Measurements from ENCODE around the gene SAMD8.
A peak's percentile ranks its signal among the peaks of the same experiment; 100 is the strongest.
"Not testable (repeated sequence)": the region's sequence is repeated elsewhere in the genome, so short reads cannot be mapped to it uniquely, and the experiment has no call there.

The SAMD8 gene

DNA sequence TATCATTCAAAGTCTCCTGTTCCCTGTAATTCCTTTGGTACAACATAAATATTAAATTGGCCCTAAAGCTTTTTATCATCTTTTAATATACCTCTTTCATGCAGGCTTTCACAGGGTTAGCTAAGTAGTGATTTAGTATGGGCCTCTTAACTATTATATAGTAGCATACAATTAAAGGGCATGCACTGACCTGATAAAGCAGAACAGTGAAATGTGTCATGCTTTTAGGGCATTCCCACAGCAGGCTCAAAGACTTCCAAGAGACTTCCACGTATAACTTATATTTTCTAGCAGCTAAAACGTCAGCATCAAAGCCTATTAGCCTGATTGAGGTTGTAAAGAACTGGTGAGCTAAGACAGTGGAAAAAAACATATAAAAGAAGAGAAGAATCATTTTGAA, 35.3 kb downstream of the SAMD8 start:
- DNase-seq = no peak

- DNase-seq = no peak
Measured at GRCh38 chr10:75150656-75151055, 39.2 kb downstream of the SAMD8 start.

DNA sequence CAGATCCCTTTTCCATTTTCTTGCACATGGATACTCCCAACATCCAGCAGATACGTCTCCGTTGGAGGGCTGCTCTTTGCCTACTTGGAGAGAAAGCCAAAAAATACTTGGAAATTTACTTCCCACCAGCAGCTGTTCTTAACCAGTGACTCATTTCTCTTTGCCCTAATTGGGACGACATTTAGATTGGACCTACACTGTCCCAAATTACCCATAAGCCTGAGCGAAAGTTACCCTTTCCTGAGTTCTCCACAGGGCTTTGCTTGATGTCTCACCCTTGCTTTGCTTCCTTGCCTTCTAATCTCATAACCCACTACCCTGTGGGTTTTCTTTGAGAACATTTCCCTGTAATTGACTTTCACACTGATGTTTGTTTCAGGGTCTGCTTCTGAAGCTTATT, 48.1 kb downstream of the SAMD8 start:
- DNase-seq = no peak

GRCh38 chr10:75165684-75166622, 54.5 kb downstream of the SAMD8 start:
- DNase-seq = peak; percentile 71

- DNase-seq = no peak
Measured at GRCh38 chr10:75166623-75166972, 55.1 kb downstream of the SAMD8 start.

- DNase-seq = no peak
Measured at GRCh38 chr10:75168275-75168674, 56.8 kb downstream of the SAMD8 start.

- DNase-seq = no peak
Measured at GRCh38 chr10:75170215-75170614, 58.8 kb downstream of the SAMD8 start.

- no peak for DNase-seq
Measured at GRCh38 chr10:75175046-75175445, 63.6 kb downstream of the SAMD8 start.

- DNase-seq = no peak
Measured at GRCh38 chr10:75176046-75176445, 64.6 kb downstream of the SAMD8 start.

DNA sequence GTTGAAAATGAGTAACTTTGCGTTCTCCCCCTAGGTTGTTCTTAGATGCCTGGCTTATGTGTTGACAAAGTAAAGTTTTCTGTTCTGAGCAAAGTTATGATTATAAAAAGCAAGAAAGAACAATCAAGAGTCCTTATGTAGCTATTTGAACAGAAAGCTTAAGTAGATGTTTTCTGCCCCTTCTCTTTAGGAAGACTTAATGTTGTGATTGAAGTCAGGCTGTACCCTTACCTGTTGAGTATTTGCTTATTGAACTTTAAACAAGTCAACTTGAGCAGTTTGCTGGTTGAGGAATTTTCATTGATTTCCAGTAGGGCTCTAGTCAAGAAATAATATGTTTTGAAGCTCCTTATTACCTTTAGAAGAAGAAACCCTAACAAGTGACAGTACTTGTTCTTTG, 65.3 kb downstream of the SAMD8 start:
- DNase-seq = no peak

DNA sequence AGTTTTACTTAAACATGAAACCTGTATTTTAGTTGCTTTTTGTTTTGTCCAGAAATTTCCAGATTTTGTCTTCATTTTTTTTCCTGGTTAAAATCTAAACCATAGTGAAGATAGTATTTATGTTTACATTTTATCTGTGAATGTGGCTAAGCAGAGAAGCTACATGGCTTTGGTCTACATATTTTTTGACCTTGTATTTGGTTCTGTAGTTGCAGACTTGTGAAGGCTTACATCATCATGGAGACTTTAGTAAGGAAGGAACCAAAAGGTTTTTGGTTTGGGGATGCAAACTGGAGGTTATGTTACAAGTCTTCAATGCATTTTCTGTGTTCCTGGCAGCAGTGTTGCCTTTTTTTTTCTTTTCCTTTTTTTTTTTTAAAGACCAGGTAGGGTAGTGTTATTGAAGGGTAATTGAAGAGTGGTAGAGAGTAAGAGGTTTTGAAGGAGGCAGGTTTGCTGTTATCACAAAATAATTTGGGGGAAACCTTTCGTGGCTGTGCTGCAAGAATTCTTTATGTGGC, 68.3 kb downstream of the SAMD8 start:
- no peak for DNase-seq

DNA sequence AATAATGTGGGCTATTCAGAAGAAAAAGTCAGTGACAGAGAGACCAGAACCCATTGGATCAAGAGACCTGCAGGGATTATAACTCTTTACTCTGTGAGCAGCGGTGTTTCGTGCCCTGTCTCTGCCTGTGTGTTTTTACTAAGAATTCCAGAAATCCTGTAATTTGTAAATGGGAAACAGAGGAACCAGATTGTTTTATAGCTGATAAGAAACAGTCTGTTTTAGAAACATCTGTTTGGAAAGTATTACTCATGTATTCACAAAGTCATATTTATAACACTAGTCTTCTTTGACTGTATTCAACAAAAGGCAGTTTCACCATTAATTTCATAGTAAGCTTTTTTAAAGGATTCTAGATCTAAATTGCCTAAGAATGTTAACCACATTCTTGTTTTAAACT, 69.1 kb downstream of the SAMD8 start:
- DNase-seq = no peak

DNA sequence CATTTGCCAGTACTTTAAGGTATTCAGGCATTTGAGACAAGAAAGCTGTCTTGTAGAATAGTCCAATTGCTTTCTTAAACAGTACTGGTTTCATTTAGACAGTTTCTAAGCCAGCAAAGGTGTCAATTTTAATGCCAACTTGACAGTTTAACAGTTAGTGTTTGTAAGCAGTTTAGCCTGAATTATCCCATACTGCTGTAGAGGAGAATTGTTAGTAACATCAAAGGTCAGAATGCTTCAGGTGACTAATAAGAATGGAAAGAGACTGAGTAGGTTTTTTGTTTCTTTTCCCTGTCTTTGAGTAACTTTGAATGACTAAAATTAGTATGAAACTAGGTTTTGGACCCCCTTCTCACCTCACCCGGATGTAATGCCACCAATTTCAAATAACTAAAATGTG, 69.6 kb downstream of the SAMD8 start:
- no peak for DNase-seq

- no peak for DNase-seq
Measured at GRCh38 chr10:75186310-75186709, 74.9 kb downstream of the SAMD8 start.

DNA sequence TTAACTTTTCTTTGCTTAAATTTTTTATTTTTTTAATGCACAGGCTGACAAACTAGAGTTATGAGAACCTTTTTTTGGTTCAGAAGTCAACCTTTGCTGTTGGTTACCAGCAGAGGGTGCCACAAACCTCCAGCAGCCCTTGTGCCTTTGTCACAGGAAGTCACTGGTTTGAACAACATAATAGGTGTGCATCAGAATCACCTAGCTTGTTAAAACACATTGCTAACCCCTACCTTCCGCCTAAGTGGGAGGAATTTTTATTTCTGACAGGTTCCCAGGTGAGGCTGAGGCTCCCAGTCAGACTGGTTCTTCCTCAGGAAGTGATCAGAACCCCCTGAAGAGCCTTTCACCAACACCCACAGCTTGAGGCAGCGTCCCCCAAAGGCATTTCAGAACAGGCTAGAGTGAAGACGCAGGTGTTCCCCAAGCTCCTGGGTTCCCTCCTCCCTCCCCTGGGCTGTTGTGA, 76.5 kb downstream of the SAMD8 start:
- peak; percentile 85 for DNase-seq

GRCh38 chr10:75188522-75188921, 77.1 kb downstream of the SAMD8 start:
- DNase-seq = not testable (repeated sequence)

DNA sequence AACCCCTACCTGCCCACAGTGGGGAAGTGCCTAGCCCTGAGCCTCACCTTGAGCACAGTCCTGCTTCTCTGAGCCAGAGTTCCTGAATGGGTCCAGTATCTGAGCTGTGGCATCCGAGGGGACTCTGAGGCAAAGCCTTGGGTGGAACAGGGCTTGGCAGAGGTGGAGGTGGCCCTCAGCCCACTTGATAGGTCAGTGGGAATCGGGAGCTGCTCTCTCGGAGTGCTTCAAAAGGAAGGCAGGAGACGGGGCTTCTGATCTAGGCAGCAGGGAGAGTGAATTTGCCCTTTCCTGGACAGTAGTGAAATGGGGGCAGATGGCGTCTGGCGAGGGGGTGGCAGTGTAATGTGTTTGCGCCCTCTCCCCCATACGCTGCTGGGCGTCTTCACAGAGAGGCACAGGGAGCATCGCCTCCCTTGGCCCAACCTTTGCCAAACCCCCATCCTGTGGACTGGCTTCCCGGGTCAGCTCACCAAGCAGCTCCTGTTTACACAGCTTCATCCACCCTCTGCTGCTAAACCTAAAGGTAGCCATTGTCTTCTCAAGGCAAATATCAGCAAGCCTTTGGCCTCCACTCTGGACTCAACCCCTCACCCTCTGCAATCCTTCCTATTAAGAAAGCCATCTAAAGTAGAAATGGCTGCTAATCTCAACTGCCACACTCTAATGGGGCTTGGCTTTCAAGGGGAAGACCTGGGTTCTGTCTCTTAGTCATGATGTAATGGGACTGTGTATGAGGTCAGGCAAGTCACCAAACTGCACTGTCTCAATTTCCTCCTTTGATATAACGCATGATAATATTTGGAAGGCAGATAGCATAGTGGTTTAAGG, 78.0 kb downstream of the SAMD8 start:
- peak; percentile 40 for DNase-seq

GRCh38 chr10:75191821-75192568, 80.5 kb downstream of the SAMD8 start:
- DNase-seq = no peak

- not testable (repeated sequence) for DNase-seq
Measured at GRCh38 chr10:75194625-75195024, 83.2 kb downstream of the SAMD8 start.

GRCh38 chr10:75195035-75195763, 83.7 kb downstream of the SAMD8 start:
- no peak for DNase-seq

- DNase-seq = no peak
Measured at GRCh38 chr10:75197066-75197465, 85.6 kb downstream of the SAMD8 start.

DNA sequence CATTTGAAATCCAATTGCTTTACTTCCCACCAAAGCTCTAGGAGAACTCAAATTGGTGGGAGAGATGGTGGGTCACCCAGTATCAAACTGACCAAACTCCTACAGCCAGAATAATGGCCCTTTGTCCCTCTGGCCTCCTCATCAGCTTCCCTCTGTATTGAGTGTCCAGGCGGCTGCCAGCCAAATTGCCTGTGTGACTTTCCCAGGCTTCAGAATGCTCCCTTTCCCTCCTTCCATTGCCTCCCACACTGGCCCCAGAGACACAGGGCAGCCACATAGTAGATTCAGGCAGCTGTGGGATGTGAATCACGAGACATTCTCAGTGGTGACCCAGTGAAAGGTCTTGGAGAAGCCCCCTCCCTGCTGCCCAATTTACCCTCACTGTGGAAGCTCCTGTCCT, 86.5 kb downstream of the SAMD8 start:
- no peak for DNase-seq

Measured in hematopoietic multipotent progenitor cell treated with erythropoietin and hydrocortisone succinate and interleukin-3 and kit ligand, for 6 days (in vitro differentiated cells).